Measurements from ENCODE around the gene OR2F1. TPM values are rescaled to one million over a fixed set of nuclear protein-coding genes. Genes with fewer than 3 reads are reported as not detected.

The OR2F1 gene
- total RNA-seq, 1 experiment from 2014 or later = not detected

DNA sequence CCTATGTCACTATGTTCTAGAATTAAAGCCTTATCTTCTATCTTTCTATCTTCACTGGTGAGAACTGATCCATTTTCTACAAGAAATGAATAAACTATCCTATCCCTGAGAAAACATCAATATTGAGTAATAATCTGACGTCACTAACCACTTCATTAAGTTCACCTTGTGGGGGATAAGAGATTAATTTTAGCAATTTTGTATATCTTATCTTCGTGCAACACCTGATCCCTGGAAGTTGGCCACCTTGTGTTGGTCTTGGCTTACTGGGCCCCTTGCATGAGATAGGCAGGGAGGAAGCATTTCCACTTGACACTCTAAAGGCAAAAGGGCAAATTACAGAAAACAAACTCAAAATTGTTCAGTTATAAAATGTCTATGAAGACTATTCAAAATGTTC, 25.4 kb downstream of the OR2F1 start (continued):
- TF ChIP-seq FOSL1 (IDR thresholded peaks at IDR 0.05; ENCODE audit: low read depth) (no peak), RAD21 (IDR thresholded peaks at IDR 0.05; ENCODE audit: low read depth) (no peak), ELF1 (IDR thresholded peaks at IDR 0.05; ENCODE audit: borderline replicate concordance, low read depth) (no peak), ZNF274 (IDR thresholded peaks at IDR 0.05; ENCODE audit: low read depth, low read length) (no peak), EGR1 (IDR thresholded peaks at IDR 0.05; ENCODE audit: low read depth) (no peak), CBX3 (IDR thresholded peaks at IDR 0.05; ENCODE audit: low read depth) (no peak), EZH2 (IDR thresholded peaks at IDR 0.05) (no peak), YY1 (IDR thresholded peaks at IDR 0.05; ENCODE audit: extremely low read depth, insufficient replicate concordance, low read depth, low read length) (no peak)
- TF ChIP-seq, protein P1, sequence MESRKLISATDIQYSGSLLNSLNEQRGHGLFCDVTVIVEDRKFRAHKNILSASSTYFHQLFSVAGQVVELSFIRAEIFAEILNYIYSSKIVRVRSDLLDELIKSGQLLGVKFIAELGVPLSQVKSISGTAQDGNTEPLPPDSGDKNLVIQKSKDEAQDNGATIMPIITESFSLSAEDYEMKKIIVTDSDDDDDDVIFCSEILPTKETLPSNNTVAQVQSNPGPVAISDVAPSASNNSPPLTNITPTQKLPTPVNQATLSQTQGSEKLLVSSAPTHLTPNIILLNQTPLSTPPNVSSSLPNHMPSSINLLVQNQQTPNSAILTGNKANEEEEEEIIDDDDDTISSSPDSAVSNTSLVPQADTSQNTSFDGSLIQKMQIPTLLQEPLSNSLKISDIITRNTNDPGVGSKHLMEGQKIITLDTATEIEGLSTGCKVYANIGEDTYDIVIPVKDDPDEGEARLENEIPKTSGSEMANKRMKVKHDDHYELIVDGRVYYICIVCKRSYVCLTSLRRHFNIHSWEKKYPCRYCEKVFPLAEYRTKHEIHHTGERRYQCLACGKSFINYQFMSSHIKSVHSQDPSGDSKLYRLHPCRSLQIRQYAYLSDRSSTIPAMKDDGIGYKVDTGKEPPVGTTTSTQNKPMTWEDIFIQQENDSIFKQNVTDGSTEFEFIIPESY (IDR thresholded peaks at IDR 0.05; ENCODE audit: extremely low read depth, insufficient replicate concordance, low read length) = no peak
- TF ChIP-seq, protein P2, sequence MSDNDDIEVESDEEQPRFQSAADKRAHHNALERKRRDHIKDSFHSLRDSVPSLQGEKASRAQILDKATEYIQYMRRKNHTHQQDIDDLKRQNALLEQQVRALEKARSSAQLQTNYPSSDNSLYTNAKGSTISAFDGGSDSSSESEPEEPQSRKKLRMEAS (IDR thresholded peaks at IDR 0.05) = no peak

DNA sequence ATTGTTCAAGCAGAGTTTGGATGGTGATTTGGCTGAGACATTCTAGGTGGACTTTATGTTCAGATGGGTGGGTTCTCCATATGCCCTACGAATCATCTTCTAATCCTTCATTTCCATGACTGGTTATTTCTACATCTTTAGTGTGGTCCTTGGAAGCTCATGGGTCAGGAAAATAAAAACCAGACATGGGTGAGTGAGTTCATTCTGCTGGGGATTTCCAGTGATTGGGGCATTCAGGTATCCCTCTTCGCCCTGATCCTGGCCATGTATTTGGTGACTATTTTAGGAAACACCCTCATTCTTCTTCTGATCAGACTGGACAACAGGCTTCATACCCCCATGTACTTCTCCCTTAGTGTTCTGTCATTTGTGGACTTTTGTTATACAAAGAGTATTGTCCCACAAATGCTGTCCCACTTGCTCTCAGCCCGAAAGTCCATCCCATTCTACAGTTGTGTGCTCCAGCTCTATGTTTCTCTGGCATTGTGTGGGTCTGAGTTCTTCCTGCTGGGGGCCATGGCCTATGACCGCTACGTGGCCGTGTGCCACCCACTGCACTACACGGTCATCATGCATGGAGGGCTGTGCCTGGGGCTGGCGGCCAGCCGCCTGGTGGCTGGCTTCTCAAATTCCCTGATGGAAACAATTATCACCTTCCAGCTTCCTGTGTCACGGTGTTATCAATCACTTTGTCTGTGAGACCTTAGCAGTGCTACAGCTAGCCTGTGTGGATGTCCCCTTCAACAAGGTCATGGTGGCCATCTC, 26.3 kb downstream of the OR2F1 start:
- RAD21 ChIA-PET (ENCODE audit: low non-redundant PET in 1 of 2, low total read pairs in 2 of 2, uncharacterized antibody in 2 of 2, unreplicated experiment in 2 of 2) = no interaction called here
- DNase-seq (ENCODE audit: low read depth, low spot score) = no peak
- Histone ChIP-seq H3K9me3 (ENCODE audit: control insufficient read depth in 1 of 2, insufficient read depth in 1 of 2, low read depth in 1 of 2, low read length in 2 of 2) (no peaks in the 10 kb centered on the region), H2AFZ (ENCODE audit: low read depth, low read length, poor library complexity, severe bottlenecking) (no peak overlapping the region), H3K79me2 (ENCODE audit: insufficient read depth, low read length) (no peaks in the 10 kb centered on the region), H3K36me3 (ENCODE audit: control insufficient read depth in 1 of 2, insufficient read depth in 2 of 2, low read length in 2 of 2) (no peaks in the 10 kb centered on the region), H3K27me3 (ENCODE audit: insufficient read depth, low read length) (no peaks in the 10 kb centered on the region), H3K9ac (ENCODE audit: low read length) (no peak overlapping the region), H4K20me1 (ENCODE audit: insufficient read depth) (no peaks in the 10 kb centered on the region), H3K4me3 (replicated peaks in 1 of 2; ENCODE audit: low read depth in 1 of 2, low read length in 2 of 2) (no peak overlapping the region), H3K27ac (ENCODE audit: low read depth, low read length) (no peak overlapping the region), H3K4me2 (ENCODE audit: low read length) (no peak overlapping the region), H3K9me2 (ENCODE audit: insufficient read depth) (no peaks in the 10 kb centered on the region), H3K4me1 (ENCODE audit: control insufficient read depth in 1 of 2, insufficient read depth in 2 of 2, low read length in 2 of 2) (no peaks in the 10 kb centered on the region)
- intact Hi-C loops (cut with micrococcal nuclease) = no loop called here
- no peak for ATAC-seq
- BruUV-seq (replicated peaks) = no TSS peak
- TF ChIP-seq SIN3A (IDR thresholded peaks at IDR 0.05; ENCODE audit: low read depth) (no peak), ZNF274 (IDR thresholded peaks at IDR 0.05; ENCODE audit: low read depth, low read length) (no peak), SRF (IDR thresholded peaks at IDR 0.05; ENCODE audit: low read depth) (no peak), ZFX (IDR thresholded peaks at IDR 0.05) (no peak), POLR2A (IDR thresholded peaks at IDR 0.05; ENCODE audit: borderline replicate concordance, extremely low read depth, insufficient read depth, insufficient read length) (no peak), TCF7L2 (IDR thresholded peaks at IDR 0.05; ENCODE audit: borderline replicate concordance, extremely low read depth, insufficient read depth, insufficient read length) (no peak), SP1 (IDR thresholded peaks at IDR 0.05; ENCODE audit: low read depth) (no peak), ELF1 (IDR thresholded peaks at IDR 0.05; ENCODE audit: borderline replicate concordance, low read depth) (no peak), RAD21 (IDR thresholded peaks at IDR 0.05; ENCODE audit: low read depth) (no peak), EZH2phosphoT487 (IDR thresholded peaks at IDR 0.05; ENCODE audit: borderline replicate concordance) (no peak), CEBPB (IDR thresholded peaks at IDR 0.05; ENCODE audit: low read depth) (no peak)
- TF ChIP-seq, protein P3, sequence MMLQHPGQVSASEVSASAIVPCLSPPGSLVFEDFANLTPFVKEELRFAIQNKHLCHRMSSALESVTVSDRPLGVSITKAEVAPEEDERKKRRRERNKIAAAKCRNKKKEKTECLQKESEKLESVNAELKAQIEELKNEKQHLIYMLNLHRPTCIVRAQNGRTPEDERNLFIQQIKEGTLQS (IDR thresholded peaks at IDR 0.05) = no peak
- TF ChIP-seq, protein P4, sequence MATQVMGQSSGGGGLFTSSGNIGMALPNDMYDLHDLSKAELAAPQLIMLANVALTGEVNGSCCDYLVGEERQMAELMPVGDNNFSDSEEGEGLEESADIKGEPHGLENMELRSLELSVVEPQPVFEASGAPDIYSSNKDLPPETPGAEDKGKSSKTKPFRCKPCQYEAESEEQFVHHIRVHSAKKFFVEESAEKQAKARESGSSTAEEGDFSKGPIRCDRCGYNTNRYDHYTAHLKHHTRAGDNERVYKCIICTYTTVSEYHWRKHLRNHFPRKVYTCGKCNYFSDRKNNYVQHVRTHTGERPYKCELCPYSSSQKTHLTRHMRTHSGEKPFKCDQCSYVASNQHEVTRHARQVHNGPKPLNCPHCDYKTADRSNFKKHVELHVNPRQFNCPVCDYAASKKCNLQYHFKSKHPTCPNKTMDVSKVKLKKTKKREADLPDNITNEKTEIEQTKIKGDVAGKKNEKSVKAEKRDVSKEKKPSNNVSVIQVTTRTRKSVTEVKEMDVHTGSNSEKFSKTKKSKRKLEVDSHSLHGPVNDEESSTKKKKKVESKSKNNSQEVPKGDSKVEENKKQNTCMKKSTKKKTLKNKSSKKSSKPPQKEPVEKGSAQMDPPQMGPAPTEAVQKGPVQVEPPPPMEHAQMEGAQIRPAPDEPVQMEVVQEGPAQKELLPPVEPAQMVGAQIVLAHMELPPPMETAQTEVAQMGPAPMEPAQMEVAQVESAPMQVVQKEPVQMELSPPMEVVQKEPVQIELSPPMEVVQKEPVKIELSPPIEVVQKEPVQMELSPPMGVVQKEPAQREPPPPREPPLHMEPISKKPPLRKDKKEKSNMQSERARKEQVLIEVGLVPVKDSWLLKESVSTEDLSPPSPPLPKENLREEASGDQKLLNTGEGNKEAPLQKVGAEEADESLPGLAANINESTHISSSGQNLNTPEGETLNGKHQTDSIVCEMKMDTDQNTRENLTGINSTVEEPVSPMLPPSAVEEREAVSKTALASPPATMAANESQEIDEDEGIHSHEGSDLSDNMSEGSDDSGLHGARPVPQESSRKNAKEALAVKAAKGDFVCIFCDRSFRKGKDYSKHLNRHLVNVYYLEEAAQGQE (IDR thresholded peaks at IDR 0.05; ENCODE audit: low read depth) = no peak
- POLR2A ChIA-PET = no interaction called here
- CTCF ChIA-PET = no interaction called here
